Spleen (tissue), 11 donors: ENCODE results near the gene C1QTNF2. TPM values are rescaled to one million over a fixed set of nuclear protein-coding genes. Genes with fewer than 3 reads are reported as not detected.

ENCODE experiments used
- DNase-seq: peaks from one replicate; pipeline ENCODE4 v3.0.0-alpha.2; 2020
- H3K27ac ChIP-seq, 8 donors: fragments of 200-600 bp; sonication (generic) in 7 of 8; 1 replicate in 4 of 8; 2 replicates in 4 of 8; pipeline versions ENCODE4 v1.5.0 to v1.8.0; 2016 to 2021; ENCODE audit warnings: inconsistent platforms in 4 of 8, mild to moderate bottlenecking in 4 of 8, moderate library complexity in 1 of 8
- H3K27me3 ChIP-seq, 7 donors: fragments of 200-600 bp; sonication (generic) in 6 of 7; replicated peaks in 1 of 7; 1 replicate in 4 of 7; 2 replicates in 3 of 7; pipeline versions ENCODE4 v1.5.0 to v1.8.0; 2016 to 2021; ENCODE audit warnings: inconsistent platforms in 3 of 7, mild to moderate bottlenecking in 1 of 7
- H3K36me3 ChIP-seq, 6 donors: fragments of 200-600 bp; sonication (generic) in 5 of 6; 1 replicate in 4 of 6; 2 replicates in 2 of 6; pipeline versions ENCODE4 v1.5.0 to v1.8.0; 2016 to 2021; ENCODE audit warnings: inconsistent platforms in 2 of 6
- H3K4me1 ChIP-seq, 6 donors: fragments of 200-600 bp; sonication (generic) in 5 of 6; 1 replicate in 3 of 6; 2 replicates in 3 of 6; pipeline versions ENCODE4 v1.5.0 to v1.8.0; 2016 to 2021; ENCODE audit warnings: inconsistent platforms in 3 of 6
- H3K4me3 ChIP-seq, 8 donors: fragments of 200-600 bp; sonication (generic) in 7 of 8; 1 replicate in 4 of 8; 2 replicates in 4 of 8; pipeline versions ENCODE4 v1.5.0 to v1.8.0; 2016 to 2021; ENCODE audit warnings: inconsistent platforms in 4 of 8, mild to moderate bottlenecking in 4 of 8, moderate library complexity in 2 of 8
- H3K9me3 ChIP-seq, 8 donors: fragments of 200-600 bp; sonication (generic) in 7 of 8; 1 replicate in 4 of 8; 2 replicates in 4 of 8; pipeline versions ENCODE4 v1.5.0 to v1.8.0; 2016 to 2021; ENCODE audit warnings: inconsistent platforms in 4 of 8
- POLR2A ChIP-seq, 3 donors: fragments of 450-650 bp; IDR thresholded peaks; one replicate each; pipeline ENCODE4 v1.5.1; 2017; ENCODE audit warnings: antibody characterized with exemption in 3 of 3, mild to moderate bottlenecking in 1 of 3
- POLR2AphosphoS5 ChIP-seq, 3 donors: sonication (generic); formaldehyde crosslinking; IDR thresholded peaks; one replicate each; pipeline ENCODE4 v1.5.1; 2017; ENCODE audit warnings: antibody characterized with exemption in 3 of 3
- WGBS, 5 donors: extraction: QIAGEN DNeasy Blood & Tissue Kit in 3 of 5; methylation state at CpG; one replicate each; pipeline versions ENCODE4 v1.1.5 to v1.1.7; 2013 to 2018; 5-methylcytosine and 5-hydroxymethylcytosine counted together
- intact Hi-C: fragments of 100-400 bp; cut with DNase I; formaldehyde crosslinking; loops from one replicate; pipeline ENCODE4 v1.15.0; 2023; ENCODE audit warnings: low total_unique reads
- polyA plus RNA-seq, 3 donors: library from polyadenylated mRNA; stranded (reverse); fragments of 200-250 nt; gene quantifications; one replicate each; pipeline ENCODE4 v1.2.1, GENCODE V29; 2013
- total RNA-seq, 7 donors: library from RNA; depleted of rRNA in 3 of 7; stranded (reverse); fragments of >200 nt in 3 of 7; fragmentation: NEBNext Ultra II Directional in 4 of 7; extraction: Animal tissue kit (Norgen Biotek cat#: 25700) in 4 of 7; gene quantifications; one replicate each; pipeline versions ENCODE4 v1.1.0 to v1.2.1, GENCODE V29; 2016 to 2021
- TF ChIP-seq, protein P1 (sequence below), 11 experiments: fragments of 200-600 bp in 7 of 11; fragments of 450-650 bp in 4 of 11; sonication (generic) in 4 of 11; IDR thresholded peaks in 8 of 11; conservative IDR thresholded peaks in 3 of 11; 1 replicate in 7 of 11; 2 replicates in 4 of 11; pipeline versions ENCODE4 v1.4.0 to v1.8.0; 2016 to 2021; ENCODE audit warnings: antibody characterized with exemption in 11 of 11, inconsistent platforms in 4 of 11, mild to moderate bottlenecking in 1 of 11
- donor health status: healthy with polysubstance abuse.
- donor health status: DM: no; HTN: no; CAD: no; lungs with moderate emphysema.
- donor health status: DM: no; HTN: no; CAD: no.
- donor health status: Bipolar disorder and iron deficiency.
- donor health status: healthy.
- donor health status: DM: no; HTN: no; CAD: no.
- donor health status: DM: yes; HTN: yes; CAD: no.

The C1QTNF2 gene
- total and polyA plus RNA-seq, 10 donors: 0.16 to 0.52 (median 0.32) TPM; not detected in 3

DNA sequence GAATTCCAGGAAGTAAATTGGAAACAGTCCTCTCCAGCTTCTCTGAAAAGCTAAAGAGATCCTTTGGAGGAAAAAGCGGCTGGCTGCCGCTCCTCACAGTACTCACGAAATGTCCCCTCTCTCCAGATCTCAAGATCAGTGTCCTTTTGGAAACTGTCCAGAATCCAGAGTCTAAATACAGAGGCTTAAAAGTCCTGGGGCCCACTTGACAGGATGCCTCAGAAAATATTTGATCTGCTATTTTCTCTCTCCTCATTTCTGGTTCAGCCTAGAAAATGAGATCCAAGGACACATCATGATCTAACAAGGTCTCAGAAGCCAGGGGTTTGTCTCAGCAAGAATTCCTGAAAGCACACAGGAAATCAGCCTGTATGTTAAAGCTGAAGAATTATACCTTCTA lies 7.2 kb downstream of the C1QTNF2 start:
- 61 to 76% (median 63%) methylated on average over 3 of the region's 3 CpGs for WGBS, 5 donors
- intact Hi-C loops: no loop called here
- H3K9me3 ChIP-seq: no peaks in the 10 kb centered on the region
- H3K4me1 ChIP-seq: peaks cover 0 to 11% (median 6%) of the 10 kb centered on the region in 6 donors
- no peaks in the 10 kb centered on the region for H3K36me3 ChIP-seq
- peaks cover 0 to 21% (median 0%) of the 10 kb centered on the region in 7 donors for H3K27me3 ChIP-seq
- peak overlapping the region in 6 of 8 donors; percentile 16 to 42 (median 32) for H3K27ac ChIP-seq
- no peak overlapping the region for H3K4me3 ChIP-seq
- no peak for DNase-seq
- TF ChIP-seq POLR2AphosphoS5 (IDR thresholded peaks at IDR 0.05): no peak
- TF ChIP-seq POLR2A (IDR thresholded peaks at IDR 0.05): no peak
- TF ChIP-seq, protein P1, sequence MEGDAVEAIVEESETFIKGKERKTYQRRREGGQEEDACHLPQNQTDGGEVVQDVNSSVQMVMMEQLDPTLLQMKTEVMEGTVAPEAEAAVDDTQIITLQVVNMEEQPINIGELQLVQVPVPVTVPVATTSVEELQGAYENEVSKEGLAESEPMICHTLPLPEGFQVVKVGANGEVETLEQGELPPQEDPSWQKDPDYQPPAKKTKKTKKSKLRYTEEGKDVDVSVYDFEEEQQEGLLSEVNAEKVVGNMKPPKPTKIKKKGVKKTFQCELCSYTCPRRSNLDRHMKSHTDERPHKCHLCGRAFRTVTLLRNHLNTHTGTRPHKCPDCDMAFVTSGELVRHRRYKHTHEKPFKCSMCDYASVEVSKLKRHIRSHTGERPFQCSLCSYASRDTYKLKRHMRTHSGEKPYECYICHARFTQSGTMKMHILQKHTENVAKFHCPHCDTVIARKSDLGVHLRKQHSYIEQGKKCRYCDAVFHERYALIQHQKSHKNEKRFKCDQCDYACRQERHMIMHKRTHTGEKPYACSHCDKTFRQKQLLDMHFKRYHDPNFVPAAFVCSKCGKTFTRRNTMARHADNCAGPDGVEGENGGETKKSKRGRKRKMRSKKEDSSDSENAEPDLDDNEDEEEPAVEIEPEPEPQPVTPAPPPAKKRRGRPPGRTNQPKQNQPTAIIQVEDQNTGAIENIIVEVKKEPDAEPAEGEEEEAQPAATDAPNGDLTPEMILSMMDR (IDR thresholded peaks at IDR 0.05 in 8 of 11, conservative IDR thresholded peaks at IDR 0.05 in 3 of 11): no peak

GRCh38 chr5:160361624-160362228 lies 8.7 kb downstream of the C1QTNF2 start:
- DNase-seq: no peak
- intact Hi-C loops: no loop called here
- Histone ChIP-seq H3K36me3 (no peaks in the 10 kb centered on the region), H3K4me3 (no peak overlapping the region), H3K27ac (no peak overlapping the region), H3K4me1 (peaks cover 0 to 24% (median 10%) of the 10 kb centered on the region in 6 donors), H3K27me3 (peaks cover 0 to 9% (median 0%) of the 10 kb centered on the region in 7 donors), H3K9me3 (no peaks in the 10 kb centered on the region)
- WGBS, 5 donors: 75 to 95% (median 89%) methylated on average over 9 of the region's 9 CpGs
- no peak for TF ChIP-seq POLR2A (IDR thresholded peaks at IDR 0.05)
- TF ChIP-seq, protein P1 (IDR thresholded peaks at IDR 0.05 in 8 of 11, conservative IDR thresholded peaks at IDR 0.05 in 3 of 11): no peak
- no peak for TF ChIP-seq POLR2AphosphoS5 (IDR thresholded peaks at IDR 0.05)

- no peaks in the 10 kb centered on the region for H3K36me3 ChIP-seq
- TF ChIP-seq POLR2AphosphoS5 (IDR thresholded peaks at IDR 0.05) (no peak), POLR2A (IDR thresholded peaks at IDR 0.05) (no peak)
- TF ChIP-seq, protein P1 (IDR thresholded peaks at IDR 0.05 in 8 of 11, conservative IDR thresholded peaks at IDR 0.05 in 3 of 11): no peak
- no peaks in the 10 kb centered on the region for H3K9me3 ChIP-seq
- H3K27me3 ChIP-seq: peaks cover 0 to 2% (median 0%) of the 10 kb centered on the region in 7 donors
- H3K4me3 ChIP-seq: no peak overlapping the region
- intact Hi-C loops: no loop called here
- WGBS, 5 donors: 78 to 86% (median 82%) methylated on average over 3 of the region's 3 CpGs
- H3K4me1 ChIP-seq: peaks cover 0 to 26% (median 10%) of the 10 kb centered on the region in 6 donors
- H3K27ac ChIP-seq: peak overlapping the region in 2 of 8 donors; percentile 25 to 57
- no peak for DNase-seq
Observed at GRCh38 chr5:160360310-160360709, 10.1 kb downstream of the C1QTNF2 start.

DNA sequence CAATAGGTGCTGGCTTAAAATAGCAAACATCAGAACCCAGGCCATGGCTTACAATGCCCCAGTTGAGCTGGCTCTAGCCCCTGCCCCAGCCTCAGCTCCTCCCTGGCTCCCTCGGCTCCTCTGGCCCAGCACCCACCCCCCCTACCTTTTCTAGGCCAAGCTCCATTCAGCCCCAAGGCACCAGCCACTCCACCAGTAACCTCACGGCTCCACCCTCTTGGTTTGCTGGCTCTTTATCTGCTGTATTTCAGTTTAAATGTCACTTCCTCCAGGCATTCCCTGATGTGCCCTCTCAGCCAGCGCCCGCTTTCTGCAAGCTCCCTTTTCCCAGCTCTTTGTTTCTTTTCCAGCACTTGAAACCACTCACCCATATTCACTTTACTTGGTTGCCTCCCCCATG lies 10.6 kb downstream of the C1QTNF2 start:
- Histone ChIP-seq H3K4me3 (no peak overlapping the region), H3K4me1 (peaks cover 0 to 26% (median 10%) of the 10 kb centered on the region in 6 donors), H3K27me3 (no peaks in the 10 kb centered on the region), H3K36me3 (no peaks in the 10 kb centered on the region), H3K9me3 (no peaks in the 10 kb centered on the region), H3K27ac (peak overlapping the region in 2 of 8 donors; percentile 25 to 57)
- intact Hi-C loops: no loop called here
- DNase-seq: no peak
- TF ChIP-seq POLR2A (IDR thresholded peaks at IDR 0.05): no peak
- TF ChIP-seq, protein P1 (IDR thresholded peaks at IDR 0.05 in 8 of 11, conservative IDR thresholded peaks at IDR 0.05 in 3 of 11): no peak
- TF ChIP-seq POLR2AphosphoS5 (IDR thresholded peaks at IDR 0.05): no peak
- WGBS, 5 donors: 46 to 63% (median 59%) methylated on average over 4 of the region's 4 CpGs
